Posterior cingulate gyrus (tissue), 11 donors: ENCODE data around the gene SALL4.
"Not testable (repeated sequence)": the region's sequence is repeated elsewhere in the genome, so short reads cannot be mapped to it uniquely, and the experiment has no call there.

Experiments used
- DNase-seq, 10 donors: peaks; one replicate each; pipeline versions ENCODE4 v3.0.0 to v3.0.0-alpha.2; 2020 to 2021; ENCODE audit warnings: mixed read lengths in 3 of 10
- intact Hi-C: fragments of 100-400 bp; cut with DNase I; formaldehyde crosslinking; loops from one replicate; pipeline ENCODE4 v1.15.1; 2023

SALL4 gene

GRCh38 chr20:51767867-51768758 lies 34.2 kb downstream of the SALL4 start, which contains the start of gene ATP9A:
Gene ATP9A (minus strand): TSS chr20:51768390. CDS start chr20:51768369, 21 bp downstream.
- DNase-seq: peak in 7 of 10 donors; percentile 26 to 91 (median 59)
- intact Hi-C loops: loop anchor here (10.0 kb wide), 1 partner anchor 427 kb away; the partner anchor contains the start of gene ZFP64

DNA sequence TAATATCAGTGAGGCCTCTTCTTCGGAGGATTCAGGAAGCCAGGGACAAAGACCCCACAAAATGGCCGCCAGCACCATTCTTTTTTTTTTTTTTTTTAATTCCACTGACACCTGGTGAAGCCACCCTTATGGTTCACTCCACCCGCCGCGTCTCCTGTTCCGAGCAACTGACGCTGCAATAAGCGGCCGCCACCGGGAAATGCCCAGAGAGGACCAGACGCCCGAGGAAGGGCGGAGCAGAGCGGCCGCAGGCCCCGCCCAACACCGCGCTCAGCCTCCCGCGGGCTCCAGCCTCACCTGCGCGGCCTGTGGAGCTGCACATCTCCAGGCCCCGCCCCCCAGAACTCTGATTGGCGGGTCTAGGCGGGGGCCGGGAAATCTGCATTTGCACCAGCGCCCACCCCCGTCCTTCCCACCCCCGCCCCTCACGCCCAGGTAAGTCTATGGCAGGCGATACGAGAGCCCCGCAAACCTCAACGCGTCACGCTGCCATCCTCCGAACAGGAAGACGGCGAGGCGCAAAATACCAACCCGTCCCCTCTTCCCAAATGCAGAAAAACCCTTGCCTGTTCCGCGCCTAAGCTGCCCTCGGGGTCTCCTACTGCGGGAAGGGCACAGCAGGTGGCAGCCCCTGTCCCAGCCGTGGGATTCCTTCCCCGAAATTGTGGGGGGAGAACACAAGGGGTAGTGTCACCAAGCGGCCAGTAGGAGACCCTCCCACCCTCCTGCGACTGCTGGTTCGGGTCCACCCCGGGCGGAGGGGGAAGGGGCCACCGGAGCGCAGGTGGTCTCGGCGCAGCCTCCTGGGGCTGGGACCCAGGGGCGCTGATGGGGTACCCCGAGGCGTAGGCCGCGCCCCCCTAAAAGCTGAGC lies 35.1 kb downstream of the SALL4 start:
- intact Hi-C loops: loop anchor here (10.0 kb wide), 1 partner anchor 428 kb away; the partner anchor contains the start of gene ZFP64
- peak; percentile 60 to 98 (median 84) for DNase-seq

GRCh38 chr20:51765381-51765780 lies 36.9 kb downstream of the SALL4 start:
- intact Hi-C loops: loop anchor here (10.0 kb wide), 1 partner anchor 429 kb away; the partner anchor contains the start of gene ZFP64
- DNase-seq: peak in 1 of 10 donors; percentile 42

DNA sequence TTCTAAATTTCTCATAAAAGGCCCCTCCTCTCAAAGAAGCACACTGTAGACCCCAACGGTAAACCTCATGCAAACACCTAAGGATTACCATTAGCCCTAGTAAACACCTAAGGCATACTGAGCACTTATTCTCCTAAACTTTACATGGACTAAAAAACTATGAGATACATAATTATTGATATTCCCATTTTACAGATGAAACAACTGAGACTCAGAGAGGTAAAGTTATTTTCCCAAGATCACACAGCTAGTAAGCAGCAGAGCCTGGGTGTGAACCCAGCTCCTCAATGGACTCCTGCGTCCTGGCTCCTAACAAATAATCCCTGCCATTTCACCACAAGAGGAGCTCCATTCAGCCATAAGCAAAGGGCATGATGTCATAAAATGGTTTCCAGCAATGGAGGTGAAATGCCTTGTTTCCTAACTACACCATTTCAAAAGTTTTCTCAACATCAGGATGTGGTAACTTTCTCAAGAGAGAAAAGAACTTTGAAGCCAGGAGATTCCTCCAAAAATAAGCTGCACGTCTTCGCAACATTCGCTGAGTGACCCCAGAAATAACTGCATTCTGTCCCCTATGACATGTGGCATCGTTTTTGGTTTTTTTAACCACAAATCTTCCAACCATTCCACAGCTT lies 38.2 kb downstream of the SALL4 start:
- intact Hi-C loops: loop anchor here (10.0 kb wide), 1 partner anchor 431 kb away; the partner anchor contains the start of gene ZFP64
- DNase-seq: peak in 1 of 10 donors; percentile 22

- intact Hi-C loops: loop anchor here (10.0 kb wide), 1 partner anchor 434 kb away; the partner anchor contains the start of gene ZFP64
- peak in 1 of 10 donors; percentile 64 for DNase-seq
These were observed 41.3 kb downstream of the SALL4 start for GRCh38 chr20:51760905-51761546.

DNA sequence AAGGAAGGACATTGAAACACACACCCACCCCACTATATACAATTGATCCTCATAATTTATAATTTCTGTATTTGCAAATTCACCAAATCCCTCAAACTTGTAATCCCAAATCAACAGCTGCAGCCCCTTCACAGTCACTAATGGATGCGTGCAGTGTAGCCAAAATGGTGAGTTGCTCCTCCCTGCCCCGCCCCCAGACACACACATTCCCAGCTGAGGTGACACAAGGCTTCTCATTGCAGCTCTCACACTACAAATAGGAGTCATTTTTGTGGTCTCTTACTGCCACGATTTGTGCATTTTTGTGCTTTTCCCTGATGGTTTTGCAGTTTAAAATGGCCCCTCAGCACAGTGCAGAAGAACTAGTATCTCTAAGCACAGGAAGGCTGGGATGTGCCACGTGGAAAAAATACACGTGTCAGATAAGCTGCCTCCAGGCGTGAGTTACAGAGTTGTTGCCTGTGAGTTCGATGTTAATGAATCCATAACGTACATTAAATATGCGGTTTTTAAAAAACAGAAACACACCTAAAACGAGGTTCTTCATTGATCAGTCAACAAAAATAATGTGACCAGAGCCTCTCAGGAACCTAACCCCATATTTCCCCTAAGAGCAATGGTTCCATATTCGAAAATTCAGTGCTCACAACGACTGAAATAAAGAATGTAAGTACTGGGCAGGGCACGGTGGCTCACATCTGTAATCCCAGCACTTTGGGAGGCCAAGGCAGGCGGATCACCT lies 42.4 kb downstream of the SALL4 start:
- DNase-seq: peak in 2 of 10 donors; percentile 25 to 76
- intact Hi-C loops: loop anchor here (10.0 kb wide), 1 partner anchor 435 kb away; the partner anchor contains the start of gene ZFP64

GRCh38 chr20:51758978-51759544 lies 43.3 kb downstream of the SALL4 start:
- intact Hi-C loops: no loop called here

DNA sequence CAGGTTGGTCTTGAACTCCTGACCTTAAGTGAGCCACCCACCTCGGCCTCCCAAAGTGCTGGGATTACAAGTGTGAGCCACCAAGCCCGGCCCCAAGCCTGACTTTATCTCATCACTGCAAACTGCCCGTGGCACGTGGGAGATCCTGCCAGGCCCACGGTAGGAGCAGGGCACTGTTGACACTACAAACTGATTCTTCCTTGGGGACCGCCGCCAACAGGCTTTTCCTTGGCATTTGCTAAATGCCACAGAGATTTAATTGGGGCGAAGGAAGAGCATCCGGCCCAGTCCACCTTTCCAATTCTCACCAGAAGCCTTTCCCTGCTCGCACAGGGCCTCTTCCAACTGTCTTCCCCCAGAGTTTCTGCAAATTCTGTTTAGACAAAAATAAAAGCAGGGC lies 45.1 kb downstream of the SALL4 start:
- intact Hi-C loops: no loop called here
- peak in 3 of 10 donors; percentile 76 to 78 (median 78) for DNase-seq

More at GRCh38 chr20:51758978-51759544, 43.3 kb downstream of the SALL4 start:
- DNase-seq: peak; percentile 55 to 96 (median 81)

GRCh38 chr20:51756653-51757052 lies 45.7 kb downstream of the SALL4 start:
- DNase-seq: peak in 1 of 10 donors; percentile 5
- intact Hi-C loops: no loop called here

- peak in 1 of 10 donors; percentile 26 for DNase-seq
- intact Hi-C loops: not testable (repeated sequence)
These were observed 49.1 kb downstream of the SALL4 start for GRCh38 chr20:51753220-51753619.

GRCh38 chr20:51752343-51752951 lies 49.9 kb downstream of the SALL4 start:
- DNase-seq: peak in 3 of 10 donors; percentile 2 to 54 (median 5)
- intact Hi-C loops: no loop called here

- peak in 1 of 10 donors; percentile 59 for DNase-seq
These were observed 51.4 kb downstream of the SALL4 start for GRCh38 chr20:51750770-51751388.

DNA sequence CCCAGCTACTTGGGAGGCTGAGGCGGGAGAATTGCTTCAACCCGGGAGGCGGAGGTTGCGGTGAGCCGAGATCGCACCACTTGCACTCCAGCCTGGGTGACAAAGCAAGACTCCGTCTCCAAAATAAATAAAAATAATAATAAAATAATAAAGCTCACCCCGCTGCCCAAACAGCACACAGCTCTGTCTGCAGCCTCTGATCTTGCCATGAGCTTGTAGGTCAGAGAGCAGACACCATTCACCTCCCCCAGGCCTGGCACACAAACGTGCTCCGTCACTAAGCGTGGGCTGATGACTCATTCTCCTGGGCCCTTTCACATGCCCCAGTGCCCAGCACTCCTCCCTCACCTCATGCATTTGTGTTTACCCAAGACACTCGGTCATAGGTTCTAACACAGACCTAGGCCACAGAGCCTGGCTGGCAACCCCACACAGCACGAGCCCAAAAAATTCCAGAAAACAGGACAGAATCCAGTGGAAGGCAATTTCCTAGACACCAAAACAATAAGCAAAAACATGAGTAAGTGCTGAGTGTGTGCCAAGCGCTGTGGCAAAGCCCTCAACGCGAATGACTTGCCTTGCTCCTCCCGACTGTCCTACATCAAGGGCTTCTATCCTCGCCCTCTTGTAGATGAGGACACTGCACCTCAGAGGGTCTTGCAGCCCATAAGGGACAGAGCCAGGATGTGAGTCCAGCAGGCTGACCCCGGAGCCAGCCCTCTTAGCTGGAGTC lies 52.1 kb downstream of the SALL4 start:
- intact Hi-C loops: no loop called here
- peak in 9 of 10 donors; percentile 36 to 93 (median 65) for DNase-seq

More at GRCh38 chr20:51750770-51751388, 51.4 kb downstream of the SALL4 start:
- intact Hi-C loops: no loop called here

DNA sequence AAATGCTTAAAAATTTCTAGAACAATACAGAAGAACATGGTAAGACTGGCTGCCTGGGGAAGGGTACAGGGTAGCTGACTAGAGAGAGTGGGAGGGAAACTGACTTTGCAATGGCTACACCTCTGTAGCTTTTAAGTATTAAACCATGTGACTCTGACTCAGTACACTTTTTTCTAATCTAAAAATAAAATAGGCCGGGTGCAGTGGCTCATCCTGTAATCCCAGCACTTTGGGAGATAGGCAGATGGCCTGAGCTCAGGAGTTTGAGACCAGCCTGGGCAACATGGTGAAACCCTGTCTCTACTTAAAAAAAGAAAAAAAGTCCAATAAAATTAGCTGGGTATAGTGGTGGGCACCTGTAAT lies 52.7 kb downstream of the SALL4 start:
- no peak for DNase-seq
- intact Hi-C loops: no loop called here

GRCh38 chr20:51747182-51747911 lies 55.0 kb downstream of the SALL4 start:
- peak in 2 of 10 donors; percentile 3 to 26 for DNase-seq
- intact Hi-C loops: no loop called here

- no peak for DNase-seq
- intact Hi-C loops: no loop called here
These were observed 56.5 kb downstream of the SALL4 start for GRCh38 chr20:51745804-51746203.
